ENCODE measurements around the gene CNOT4.
"Not testable (repeated sequence)": the region's sequence is repeated elsewhere in the genome, so short reads cannot be mapped to it uniquely, and the experiment has no call there.

The CNOT4 gene

GRCh38 chr7:135459076-135459475, 50.8 kb downstream of the CNOT4 start:
- no peak for DNase-seq (ENCODE audit: low read depth in 2 of 2)

- DNase-seq (ENCODE audit: low read depth in 2 of 2) = no peak
These were observed 55.8 kb downstream of the CNOT4 start for GRCh38 chr7:135454060-135454459.

DNA sequence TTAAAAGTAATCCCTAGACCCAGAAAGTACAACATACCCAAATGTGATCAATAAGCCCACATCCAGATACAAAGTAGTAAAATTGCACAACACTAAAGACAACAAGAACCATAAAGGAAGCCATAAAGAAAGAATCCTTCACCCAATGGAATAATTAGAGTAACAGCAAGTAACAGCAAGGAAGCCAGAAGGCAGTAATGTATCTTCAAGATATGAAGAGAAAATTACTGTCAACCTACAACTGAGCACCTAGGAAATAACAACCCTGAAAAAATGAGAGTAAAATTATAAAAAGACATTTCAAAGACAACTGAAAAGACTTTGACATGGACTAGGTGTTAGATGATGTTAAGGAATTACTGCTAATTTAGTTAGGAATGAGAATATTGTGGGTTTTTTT, 60.5 kb downstream of the CNOT4 start:
- no peak for DNase-seq (ENCODE audit: low read depth in 2 of 2)

DNA sequence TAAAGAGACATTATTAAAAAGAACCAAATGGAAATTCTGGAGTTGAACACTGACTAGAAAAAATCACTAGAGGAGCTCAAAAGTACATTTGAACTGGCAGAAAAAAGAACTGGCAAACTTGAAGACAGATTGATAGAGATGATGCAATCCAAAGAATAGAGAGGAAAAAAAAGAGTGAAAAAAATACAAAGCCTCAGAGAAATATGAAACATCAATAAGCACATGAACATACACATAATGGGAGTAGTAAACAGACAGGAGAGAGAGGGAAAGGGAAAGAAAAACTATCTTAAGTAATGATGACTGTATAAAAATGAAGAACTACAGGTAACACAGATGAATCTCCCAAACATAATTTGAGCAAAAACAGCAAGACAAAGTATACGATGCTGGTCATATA, 61.1 kb downstream of the CNOT4 start:
- no peak for DNase-seq (ENCODE audit: low read depth in 2 of 2)

DNA sequence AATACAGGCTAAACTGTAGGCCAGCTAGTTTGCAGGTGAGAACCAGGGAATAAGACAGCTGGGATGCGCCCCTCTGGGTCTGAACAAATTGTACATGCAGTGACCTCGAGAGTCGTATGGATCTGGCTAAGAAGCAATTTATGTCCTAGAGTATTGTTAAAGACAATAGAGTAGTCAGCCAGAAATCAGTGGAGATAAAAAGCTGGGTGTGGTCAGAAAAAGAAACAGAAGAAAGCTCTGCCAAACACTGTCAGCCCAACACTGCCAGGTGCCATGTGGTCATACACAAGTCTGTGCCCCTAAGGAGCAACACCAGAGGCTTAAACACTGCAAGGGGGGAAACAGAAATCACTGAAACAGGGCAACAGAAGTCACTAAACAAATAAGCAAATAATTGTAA, 62.2 kb downstream of the CNOT4 start:
- no peak for DNase-seq (ENCODE audit: low read depth in 2 of 2)

- no peak for DNase-seq (ENCODE audit: low read depth in 2 of 2)
These were observed 64.2 kb downstream of the CNOT4 start for GRCh38 chr7:135445690-135446089.

DNA sequence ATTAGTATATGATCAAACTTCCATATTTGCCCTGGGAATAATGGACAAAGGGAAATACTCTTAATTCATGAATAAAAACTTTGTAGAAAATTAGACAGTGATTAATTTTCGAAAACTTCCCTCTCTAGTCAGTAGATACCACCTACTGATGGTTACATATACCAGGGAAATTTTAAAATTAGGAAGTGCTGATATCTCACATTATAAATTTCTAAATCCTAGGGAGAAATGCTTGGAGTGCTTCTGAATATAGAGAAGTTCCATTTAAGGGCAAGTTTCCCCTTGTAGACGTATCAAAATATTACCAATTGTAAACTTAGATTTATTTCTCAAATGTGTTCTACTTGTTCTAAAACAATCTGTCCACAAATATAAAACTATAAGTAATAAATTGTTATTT, 64.6 kb downstream of the CNOT4 start:
- not testable (repeated sequence) for DNase-seq (ENCODE audit: low read depth in 2 of 2)

DNA sequence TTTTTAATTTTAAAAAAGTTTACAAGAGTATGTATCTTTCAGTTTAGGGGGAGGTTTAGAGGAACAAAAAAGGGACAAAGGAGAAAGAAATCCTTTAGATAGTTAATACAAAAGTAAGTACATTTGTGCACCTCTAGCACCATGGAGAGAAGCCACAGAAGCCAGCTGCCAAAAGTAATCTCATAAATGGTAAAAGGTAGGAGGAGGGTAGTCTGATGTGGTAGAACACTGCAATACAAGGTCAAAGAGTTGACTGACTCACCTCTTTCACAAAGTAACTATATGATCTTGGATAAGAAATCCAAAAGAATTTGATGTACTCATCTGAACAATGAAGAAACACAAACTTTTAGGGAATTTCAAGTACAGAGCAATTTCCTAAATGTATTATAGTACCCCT, 68.1 kb downstream of the CNOT4 start:
- DNase-seq (ENCODE audit: low read depth in 2 of 2) = no peak

DNA sequence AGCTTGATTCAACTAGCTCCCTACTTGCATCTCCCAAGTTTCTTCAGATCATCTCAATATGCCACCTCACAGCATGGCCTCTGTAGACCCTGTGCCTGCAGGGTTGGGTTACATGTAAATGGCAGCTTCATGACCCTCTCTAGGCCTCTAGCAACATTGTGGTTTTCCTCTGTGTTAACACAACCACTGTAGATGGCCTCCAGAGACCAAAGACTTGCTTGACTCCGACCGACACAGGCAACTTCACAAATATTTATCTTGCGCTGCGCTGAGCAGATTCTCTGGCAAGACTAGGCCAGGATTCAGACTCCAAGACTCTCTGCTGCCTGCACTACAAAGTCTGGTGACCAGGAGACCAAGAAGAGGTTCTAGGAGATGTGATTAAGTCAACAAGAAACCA, 75.9 kb downstream of the CNOT4 start:
- no peak for DNase-seq (ENCODE audit: low read depth in 2 of 2)

DNA sequence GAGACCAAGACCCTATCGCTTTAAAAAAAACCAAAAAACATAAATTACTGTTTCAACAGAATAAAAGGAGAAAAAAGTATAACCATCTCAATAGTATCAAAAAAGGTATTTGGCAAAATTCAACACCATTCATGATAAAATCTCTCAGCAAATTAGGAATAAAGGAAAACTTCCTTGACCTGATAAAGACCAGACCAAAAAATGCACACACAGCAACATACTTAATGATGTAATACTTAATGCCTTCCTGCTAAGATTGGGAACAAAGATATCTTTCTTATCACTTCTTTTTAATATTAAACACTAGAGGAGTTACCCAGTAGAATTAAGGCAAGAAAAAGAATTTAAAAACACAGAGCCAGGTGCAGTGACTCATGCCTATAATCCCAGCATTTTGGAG, 79.3 kb downstream of the CNOT4 start:
- no peak for DNase-seq (ENCODE audit: low read depth in 2 of 2)

GRCh38 chr7:135428879-135429278, 81.0 kb downstream of the CNOT4 start:
- DNase-seq (ENCODE audit: low read depth in 2 of 2) = no peak

DNA sequence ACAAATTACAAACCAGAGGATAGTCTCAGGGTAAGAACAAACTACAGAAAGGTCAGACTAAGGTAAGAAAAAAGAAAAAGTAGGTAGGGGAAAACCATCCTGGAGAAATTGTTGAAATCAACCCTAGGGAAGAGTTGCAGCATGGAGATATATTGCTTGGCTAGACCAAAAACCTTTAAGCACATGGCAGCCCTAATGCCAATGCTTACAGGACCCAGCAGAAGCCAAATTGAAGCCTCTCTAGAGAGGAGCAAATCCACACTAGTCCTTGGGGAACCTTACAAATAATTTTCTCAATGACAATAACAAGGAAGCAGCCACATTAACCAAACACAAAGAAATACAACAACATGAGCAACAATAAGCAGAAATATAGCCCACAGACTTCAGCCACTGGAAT, 81.9 kb downstream of the CNOT4 start:
- no peak for DNase-seq (ENCODE audit: low read depth in 2 of 2)

DNA sequence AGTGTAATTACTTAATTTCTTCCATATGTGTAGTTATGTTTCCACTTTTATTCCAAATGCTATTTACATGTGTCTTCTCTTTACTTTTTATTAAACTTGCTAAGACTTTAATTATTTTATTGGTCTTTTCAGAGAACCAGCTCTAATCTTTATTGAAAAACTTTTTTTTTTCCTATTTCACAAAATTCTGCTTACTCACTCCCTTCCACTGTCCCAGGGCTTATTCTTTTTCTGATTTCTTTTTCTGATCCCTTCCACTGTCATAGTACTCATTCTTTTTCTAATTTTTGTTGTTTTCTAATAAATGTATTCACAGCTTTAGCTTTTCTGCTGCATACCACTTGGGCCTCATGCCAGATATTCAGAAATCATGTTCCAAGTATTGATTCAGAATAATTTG, 82.7 kb downstream of the CNOT4 start:
- no peak for DNase-seq (ENCODE audit: low read depth in 2 of 2)

DNA sequence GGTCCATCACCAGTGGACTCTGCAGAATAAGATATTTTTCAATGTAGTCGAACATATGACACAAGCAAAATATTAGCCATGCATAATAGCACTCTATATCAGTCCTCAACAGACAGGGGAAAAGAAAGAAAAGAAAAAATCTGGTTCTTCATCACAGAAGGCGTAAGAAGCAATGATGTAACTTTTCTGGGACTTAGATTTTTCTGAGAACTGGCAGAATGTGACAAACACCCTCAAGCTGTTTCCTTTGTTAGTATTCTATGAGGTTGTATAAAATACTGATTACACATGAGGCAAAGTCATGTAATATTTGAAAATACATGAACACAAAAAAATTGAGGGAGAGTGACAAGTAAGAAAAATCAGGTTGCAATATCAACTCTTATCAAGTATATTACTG, 84.9 kb downstream of the CNOT4 start:
- DNase-seq (ENCODE audit: low read depth in 2 of 2) = no peak

- DNase-seq (ENCODE audit: low read depth in 2 of 2) = no peak
These were observed 89.1 kb downstream of the CNOT4 start for GRCh38 chr7:135420786-135421185.

DNA sequence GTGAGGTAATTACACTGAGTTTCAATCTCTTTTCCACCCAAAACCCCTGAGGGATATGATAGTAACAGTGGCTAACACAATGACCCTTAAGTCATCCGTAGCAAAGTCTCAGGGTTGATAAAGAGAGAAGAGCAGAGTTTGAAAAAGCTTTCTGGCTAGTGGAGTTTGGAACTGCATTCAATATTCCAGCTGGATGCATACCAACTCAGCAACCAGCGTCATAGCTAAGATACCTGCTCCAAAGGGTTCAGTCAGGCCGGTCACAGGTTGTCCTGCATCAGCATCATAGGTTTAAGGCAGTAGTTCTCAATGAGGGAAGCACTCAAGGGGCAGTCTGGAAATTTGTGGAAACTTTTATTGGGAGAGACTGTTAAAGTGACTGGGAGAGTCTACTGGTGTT, 93.5 kb downstream of the CNOT4 start:
- no peak for DNase-seq (ENCODE audit: low read depth in 2 of 2)

- no peak for DNase-seq (ENCODE audit: low read depth in 2 of 2)
These were observed 95.0 kb downstream of the CNOT4 start for GRCh38 chr7:135414850-135415439.

GRCh38 chr7:135414208-135414607, 95.7 kb downstream of the CNOT4 start:
- no peak for DNase-seq (ENCODE audit: low read depth in 2 of 2)

DNA sequence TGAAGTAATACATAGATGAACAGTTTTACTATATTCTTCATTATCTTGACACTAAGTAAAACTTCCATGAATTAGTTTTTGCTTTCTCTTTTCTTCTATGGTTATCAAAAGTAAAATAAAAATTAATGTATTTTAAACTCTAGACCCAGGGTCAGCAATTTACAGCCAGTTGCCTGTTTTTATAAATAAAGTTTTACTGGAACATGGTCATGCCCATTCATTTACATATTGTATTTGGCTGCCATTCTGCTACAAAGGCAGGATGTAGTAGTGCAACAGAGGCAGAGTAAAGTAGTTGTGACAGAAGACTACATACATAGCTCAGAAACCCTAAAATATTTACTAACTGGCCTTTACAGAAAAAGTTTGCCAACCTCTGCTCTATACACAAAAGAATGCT, 98.8 kb downstream of the CNOT4 start:
- DNase-seq (ENCODE audit: low read depth in 2 of 2) = no peak

- no peak for DNase-seq (ENCODE audit: low read depth in 2 of 2)
These were observed 99.4 kb downstream of the CNOT4 start for GRCh38 chr7:135410543-135410942.

- DNase-seq (ENCODE audit: low read depth in 2 of 2) = no peak
These were observed 99.9 kb downstream of the CNOT4 start for GRCh38 chr7:135409845-135410542.

- no peak for DNase-seq (ENCODE audit: low read depth in 2 of 2)
These were observed 102.0 kb downstream of the CNOT4 start for GRCh38 chr7:135407884-135408283.

DNA sequence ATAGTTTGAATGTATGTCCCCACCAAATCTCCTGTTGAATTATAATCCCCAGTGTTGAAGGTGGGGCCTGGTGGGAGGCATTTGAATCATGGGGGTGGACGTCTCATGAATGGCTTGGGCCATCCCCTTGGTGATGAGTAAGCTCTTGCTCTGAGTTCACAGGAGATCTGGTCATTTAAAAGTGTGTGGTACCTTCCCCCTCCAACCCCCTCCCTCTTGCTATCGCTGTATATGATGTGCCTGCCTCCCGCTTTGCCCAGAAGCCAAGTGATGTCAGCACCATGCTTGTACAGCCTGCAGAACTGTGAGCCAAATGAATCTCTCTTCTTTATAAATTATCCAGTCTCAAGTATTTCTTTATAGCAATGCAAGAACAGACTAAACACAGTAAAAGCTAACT, 103.0 kb downstream of the CNOT4 start:
- no peak for DNase-seq (ENCODE audit: low read depth in 2 of 2)

GRCh38 chr7:135405969-135406368, 103.9 kb downstream of the CNOT4 start:
- no peak for DNase-seq (ENCODE audit: low read depth in 2 of 2)
